T-cell (primary cell): ENCODE results near the gene USP48. TPM values are rescaled to one million over a fixed set of nuclear protein-coding genes. Genes with fewer than 3 reads are reported as not detected.
"Not testable (repeated sequence)": the region's sequence is repeated elsewhere in the genome, so short reads cannot be mapped to it uniquely, and the experiment has no call there.

Source experiments
- ATAC-seq, 4 experiments: fragments of 200-7000 bp in 3 of 4; fragments of 150-1000 bp in 1 of 4; cut with Tn5 transposase; replicated peaks in 1 of 4; 1 replicate in 3 of 4; 2 replicates in 1 of 4; pipeline ENCODE4 v1.10.0; 2021; ENCODE audit warnings: moderate library complexity in 3 of 4, mild to moderate bottlenecking in 2 of 4, moderate number of reproducible peaks in 1 of 4
- CTCF ChIA-PET, 2 donors: fragments of 300-600 bp; sonication (Branson Sonifier 250); formaldehyde crosslinking; loops; one replicate each; lab custom pipeline; 2022; ENCODE audit warnings: antibody characterized with exemption in 2 of 2; lab: Charles Lee
- POLR2A ChIA-PET, 2 donors: fragments of 300-600 bp; sonication (Branson Sonifier 250); formaldehyde crosslinking; loops; one replicate each; lab custom pipeline; 2022; ENCODE audit warnings: antibody characterized with exemption in 2 of 2; lab: Charles Lee
- DNase-seq, 35 experiments: peaks; one replicate each; pipeline versions ENCODE4 v3.0.0 to v3.0.0-alpha.2; 2013 to 2023
- H3K27ac ChIP-seq: one replicate; pipeline ENCODE4 v1.5.1; 2013; ENCODE audit warnings: low read length
- H3K27me3 ChIP-seq, 2 experiments: replicated peaks in 1 of 2; 1 replicate in 1 of 2; 2 replicates in 1 of 2; pipeline versions ENCODE4 v1.6.1 to v1.7.0; 2013; ENCODE audit warnings: low read length in 1 of 2, mixed read lengths in 1 of 2; ENCODE audit not compliant: control insufficient read depth in 2 of 2, insufficient read depth in 2 of 2; ENCODE audit errors: extremely low read depth in 1 of 2
- H3K36me3 ChIP-seq, 2 donors: 1 replicate in 1 of 2; 2 replicates in 1 of 2; pipeline versions ENCODE4 v1.6.1 to v1.7.0; 2013; ENCODE audit warnings: low read length in 1 of 2; ENCODE audit not compliant: control insufficient read depth in 2 of 2, insufficient read depth in 1 of 2; ENCODE audit errors: extremely low read depth in 1 of 2
- H3K4me1 ChIP-seq, 2 experiments: 1 replicate in 1 of 2; 2 replicates in 1 of 2; pipeline versions ENCODE4 v1.6.1 to v1.7.0; 2013; ENCODE audit warnings: low read length in 2 of 2, mixed read lengths in 1 of 2; ENCODE audit not compliant: insufficient read depth in 2 of 2, control insufficient read depth in 1 of 2; ENCODE audit errors: extremely low read depth in 1 of 2
- H3K4me3 ChIP-seq, 2 donors: 1 replicate in 1 of 2; 2 replicates in 1 of 2; pipeline versions ENCODE4 v1.5.1 to v1.7.0; 2013; ENCODE audit warnings: mild to moderate bottlenecking in 2 of 2, low read length in 1 of 2, moderate library complexity in 1 of 2; ENCODE audit not compliant: control insufficient read depth in 1 of 2; ENCODE audit errors: extremely low read depth in 1 of 2
- H3K9me3 ChIP-seq: 2 replicates; pipeline ENCODE4 v1.7.0; 2013
- H3K27ac Mint-ChIP-seq, 2 donors: one replicate each; pipeline ENCODE4 v1.8.0; 2020 to 2021; ENCODE audit warnings: mild to moderate bottlenecking in 2 of 2, mixed read lengths in 2 of 2
- H3K27me3 Mint-ChIP-seq, 2 donors: one replicate each; pipeline ENCODE4 v1.8.0; 2021 to 2022; ENCODE audit warnings: mixed read lengths in 2 of 2
- H3K36me3 Mint-ChIP-seq: one replicate; pipeline ENCODE4 v1.8.0; 2021; ENCODE audit warnings: mixed read lengths
- H3K4me1 Mint-ChIP-seq, 3 donors: one replicate each; pipeline ENCODE4 v1.8.0; 2020 to 2022; ENCODE audit warnings: mixed read lengths in 3 of 3, mild to moderate bottlenecking in 1 of 3
- H3K4me3 Mint-ChIP-seq, 3 donors: one replicate each; pipeline ENCODE4 v1.8.0; 2020 to 2022; ENCODE audit warnings: mild to moderate bottlenecking in 3 of 3, mixed read lengths in 3 of 3, moderate library complexity in 3 of 3
- H3K9me3 Mint-ChIP-seq, 3 donors: one replicate each; pipeline ENCODE4 v1.8.0; 2020 to 2022; ENCODE audit warnings: mixed read lengths in 3 of 3
- WGBS: methylation state at CpG from one replicate; pipeline ENCODE4 v1.1.5; 2013; ENCODE audit warnings: missing lambda C conversion rate; ENCODE audit not compliant: insufficient coverage; 5-methylcytosine and 5-hydroxymethylcytosine counted together
- total RNA-seq, 35 experiments: library from RNA in 6 of 35; stranded (reverse) in 6 of 35; fragments of 120-200 nt in 1 of 35; gene quantifications; one replicate each; pipeline versions ENCODE4 v1.2.1 to v1.2.4 and lab custom pipeline; 2013 to 2026

The USP48 gene
- total RNA-seq, 5 donors from 2014 or later (not counting 1 experiment from before 2014, with no cell fraction given), result 65.8 to 95.6 (median 77.5) TPM

DNA sequence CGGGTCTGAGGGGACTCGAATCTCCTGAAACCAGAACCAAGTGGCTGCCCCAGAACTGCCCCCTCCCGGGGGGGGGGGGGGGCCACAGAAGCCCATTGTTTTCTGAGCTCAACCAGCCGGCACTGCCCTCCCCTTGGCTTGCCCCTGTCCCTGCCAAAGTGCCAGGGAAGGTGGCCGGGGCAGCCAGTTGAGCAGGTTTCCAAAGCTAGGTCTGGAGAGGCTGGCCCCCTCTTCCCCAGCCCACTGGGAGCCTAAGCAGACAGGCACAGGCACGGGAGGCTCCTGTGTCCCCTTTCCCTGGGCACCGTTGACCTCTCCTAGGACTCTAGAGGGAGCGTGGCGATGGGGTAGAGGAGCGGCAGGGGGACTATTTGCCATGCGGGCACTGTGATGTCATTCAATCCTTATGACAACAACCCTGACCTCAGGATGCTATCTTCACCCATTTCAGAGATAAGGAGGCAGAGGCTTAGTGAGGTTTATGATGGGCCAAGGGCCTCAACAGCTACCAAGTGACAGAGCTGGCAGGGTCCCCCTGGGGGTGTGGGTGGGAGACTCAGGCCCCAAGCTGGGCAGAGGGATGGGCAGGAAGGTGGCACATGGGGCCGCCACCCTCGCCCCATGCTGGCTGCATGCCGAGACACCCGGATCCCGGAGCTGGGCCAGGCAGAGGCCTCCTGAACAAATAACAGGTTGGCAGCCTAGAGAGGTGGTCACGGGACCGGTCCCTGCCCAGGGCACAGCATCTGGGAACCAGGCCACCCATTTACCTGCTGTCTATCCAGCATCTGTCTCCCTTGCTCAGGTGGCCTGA is 148.8 kb downstream of the USP48 start:
- Histone ChIP-seq H3K27ac (no peak overlapping the region), H3K4me3 (no peak overlapping the region), H3K36me3 (no peaks in the 10 kb centered on the region), H3K27me3 (peaks cover 0 to 47% of the 10 kb centered on the region in 2 experiments), H3K9me3 (no peaks in the 10 kb centered on the region), H3K4me1 (peaks cover 0 to 10% of the 10 kb centered on the region in 2 experiments)
- ChIA-PET POLR2A (interaction anchor here in 1 of 2 donors (0.5 kb wide), 1 partner anchor 1770 kb away, joined by 4 read pairs; no protein-coding TSS in a partner anchor), CTCF (no interaction called here)
- ATAC-seq (no peak), DNase-seq (no peak)
- H3K27me3 Mint-ChIP-seq, result peaks cover 11 to 21% of the 10 kb centered on the region in 2 donors
- H3K36me3 Mint-ChIP-seq, result no peaks in the 10 kb centered on the region
- no peak overlapping the region for H3K27ac Mint-ChIP-seq
- no peak overlapping the region for H3K4me3 Mint-ChIP-seq
- no peaks in the 10 kb centered on the region for H3K9me3 Mint-ChIP-seq
- WGBS, result 80% methylated on average over 12 of the region's 18 CpGs
- no peaks in the 10 kb centered on the region for H3K4me1 Mint-ChIP-seq

DNA sequence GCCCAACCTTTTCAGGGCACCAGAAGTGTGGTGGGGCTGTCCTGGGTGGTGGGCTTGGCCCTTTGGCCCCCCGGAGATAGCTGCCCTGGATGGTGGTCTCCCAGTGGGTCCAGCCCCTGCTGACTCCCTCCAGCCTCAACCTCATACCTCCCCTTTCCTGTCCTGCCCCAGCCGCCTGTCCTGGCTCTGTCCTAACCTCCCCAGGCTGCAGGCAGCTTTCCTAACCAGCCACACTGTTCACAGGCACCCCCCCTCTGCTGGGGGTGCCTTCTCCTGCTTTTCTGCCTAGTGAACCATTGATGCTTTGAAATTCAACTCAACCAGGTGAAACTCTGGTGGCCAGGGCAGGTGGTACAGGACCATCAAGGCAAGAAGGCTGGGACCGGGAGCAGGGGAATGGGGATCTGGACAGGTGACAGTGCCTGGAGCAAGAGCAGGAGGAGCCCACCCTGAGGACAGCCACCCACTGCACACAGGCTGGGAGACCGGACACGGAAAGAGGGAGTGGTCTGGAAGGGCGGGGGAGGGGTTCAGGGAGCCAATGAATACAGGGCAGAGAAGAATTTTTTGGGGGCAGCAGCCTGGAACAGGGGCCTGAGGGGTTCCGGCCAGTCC is 149.7 kb downstream of the USP48 start:
- whole genome bisulfite sequencing, result 93% methylated on average over 2 of the region's 7 CpGs
- H3K27ac ChIP-seq, result no peak overlapping the region
- Mint-ChIP-seq H3K27me3 (peaks cover 11 to 21% of the 10 kb centered on the region in 2 donors), H3K27ac (no peak overlapping the region), H3K36me3 (no peaks in the 10 kb centered on the region), H3K9me3 (no peaks in the 10 kb centered on the region), H3K4me3 (no peak overlapping the region), H3K4me1 (no peaks in the 10 kb centered on the region)
- H3K27me3 ChIP-seq, result peaks cover 0 to 47% of the 10 kb centered on the region in 2 experiments
- no peak overlapping the region for H3K4me3 ChIP-seq
- ChIA-PET CTCF (no interaction called here), POLR2A (no interaction called here)
- no peak for DNase-seq
- no peaks in the 10 kb centered on the region for H3K36me3 ChIP-seq
- no peak for ATAC-seq
- H3K4me1 ChIP-seq, result peaks cover 0 to 10% of the 10 kb centered on the region in 2 experiments
- no peaks in the 10 kb centered on the region for H3K9me3 ChIP-seq

DNA sequence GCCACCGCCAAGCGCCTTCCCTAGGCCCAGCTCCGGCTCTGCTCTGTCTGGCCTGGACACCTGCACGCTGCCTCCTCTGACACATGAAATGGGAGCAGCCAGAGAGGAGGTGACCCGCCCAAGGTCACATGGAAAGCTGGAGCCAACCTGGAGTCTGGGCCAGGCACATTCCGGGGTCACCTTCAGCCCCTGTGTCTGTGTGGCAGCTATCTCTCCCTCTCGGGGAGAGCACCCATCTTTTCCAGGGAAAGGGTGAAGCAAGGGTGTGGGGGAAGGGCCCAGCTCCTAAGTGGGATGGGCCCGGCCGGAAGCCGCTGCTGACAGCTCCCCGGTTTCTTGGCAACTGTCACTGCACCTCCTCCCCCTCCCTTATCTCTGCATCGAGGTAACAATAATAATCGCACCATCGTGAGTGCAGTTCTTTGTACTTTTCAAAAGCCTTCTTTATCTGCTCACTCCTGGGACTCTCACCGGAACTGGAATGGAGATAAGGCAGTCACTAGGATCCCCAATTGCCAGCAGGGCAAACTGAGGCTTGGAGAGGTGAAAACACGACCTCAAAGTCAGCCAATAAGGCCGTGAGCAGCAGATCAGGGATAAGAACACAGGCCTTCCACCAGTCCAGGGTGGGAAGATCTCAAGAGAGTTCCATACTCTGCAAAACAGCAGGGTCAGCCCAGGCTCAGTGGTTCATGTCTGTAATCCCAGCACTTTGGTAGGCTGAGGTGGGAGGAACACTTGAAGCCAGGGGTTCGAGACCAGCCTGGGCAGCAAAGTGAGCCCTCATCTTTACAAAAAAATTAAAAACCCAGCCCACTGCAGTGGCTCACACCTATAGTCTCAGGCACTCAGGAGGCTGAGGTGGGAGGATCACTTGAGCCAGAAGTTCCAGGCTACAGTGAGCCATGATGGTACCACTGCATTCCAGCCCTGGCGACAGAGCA is 150.7 kb downstream of the USP48 start:
- WGBS, result 70% methylated on average over 11 of the region's 19 CpGs
- CTCF ChIA-PET, result no interaction called here
- POLR2A ChIA-PET, result no interaction called here

DNA sequence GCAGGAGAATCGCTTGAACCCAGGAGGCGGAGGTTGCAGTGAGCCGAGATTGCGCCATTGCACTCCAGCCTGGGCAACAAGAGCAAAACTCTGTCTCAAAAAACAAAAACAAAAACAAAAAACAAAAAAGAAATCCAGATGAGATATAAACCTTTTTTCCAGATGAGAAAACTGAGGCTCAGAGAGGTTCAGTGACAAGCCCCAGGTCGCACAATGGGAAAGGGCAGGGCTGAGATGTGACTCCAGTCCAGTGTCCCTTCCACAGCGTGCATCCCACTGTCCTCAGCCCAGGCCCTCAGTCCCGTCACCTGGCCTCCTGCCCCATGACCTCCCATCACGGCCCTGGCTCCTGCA is 151.4 kb downstream of the USP48 start:
- H3K27ac ChIP-seq, H3K4me3 ChIP-seq, H3K36me3 ChIP-seq, H3K4me1 ChIP-seq, H3K4me1 Mint-ChIP-seq, H3K36me3 Mint-ChIP-seq, ATAC-seq, H3K9me3 ChIP-seq, H3K4me3 Mint-ChIP-seq, H3K27ac Mint-ChIP-seq, POLR2A ChIA-PET, CTCF ChIA-PET, H3K9me3 Mint-ChIP-seq, DNase-seq: not testable (repeated sequence)
- peaks cover 11 to 21% of the 10 kb centered on the region in 2 donors for H3K27me3 Mint-ChIP-seq
- H3K27me3 ChIP-seq, result peaks cover 0 to 57% of the 10 kb centered on the region in 2 experiments
- WGBS, result 71% methylated on average over 4 of the region's 8 CpGs

More for the DNA sequence above, 150.7 kb downstream of the USP48 start:
- Histone ChIP-seq H3K27ac (no peak overlapping the region), H3K9me3 (no peaks in the 10 kb centered on the region), H3K36me3 (no peaks in the 10 kb centered on the region), H3K4me1 (peaks cover 0 to 10% of the 10 kb centered on the region in 2 experiments), H3K27me3 (peaks cover 0 to 51% of the 10 kb centered on the region in 2 experiments), H3K4me3 (no peak overlapping the region)
- DNase-seq (no peak), ATAC-seq (no peak)
- Mint-ChIP-seq H3K27me3 (peaks cover 11 to 21% of the 10 kb centered on the region in 2 donors), H3K4me1 (no peaks in the 10 kb centered on the region), H3K27ac (no peak overlapping the region), H3K36me3 (no peaks in the 10 kb centered on the region), H3K9me3 (no peaks in the 10 kb centered on the region), H3K4me3 (no peak overlapping the region)

DNA sequence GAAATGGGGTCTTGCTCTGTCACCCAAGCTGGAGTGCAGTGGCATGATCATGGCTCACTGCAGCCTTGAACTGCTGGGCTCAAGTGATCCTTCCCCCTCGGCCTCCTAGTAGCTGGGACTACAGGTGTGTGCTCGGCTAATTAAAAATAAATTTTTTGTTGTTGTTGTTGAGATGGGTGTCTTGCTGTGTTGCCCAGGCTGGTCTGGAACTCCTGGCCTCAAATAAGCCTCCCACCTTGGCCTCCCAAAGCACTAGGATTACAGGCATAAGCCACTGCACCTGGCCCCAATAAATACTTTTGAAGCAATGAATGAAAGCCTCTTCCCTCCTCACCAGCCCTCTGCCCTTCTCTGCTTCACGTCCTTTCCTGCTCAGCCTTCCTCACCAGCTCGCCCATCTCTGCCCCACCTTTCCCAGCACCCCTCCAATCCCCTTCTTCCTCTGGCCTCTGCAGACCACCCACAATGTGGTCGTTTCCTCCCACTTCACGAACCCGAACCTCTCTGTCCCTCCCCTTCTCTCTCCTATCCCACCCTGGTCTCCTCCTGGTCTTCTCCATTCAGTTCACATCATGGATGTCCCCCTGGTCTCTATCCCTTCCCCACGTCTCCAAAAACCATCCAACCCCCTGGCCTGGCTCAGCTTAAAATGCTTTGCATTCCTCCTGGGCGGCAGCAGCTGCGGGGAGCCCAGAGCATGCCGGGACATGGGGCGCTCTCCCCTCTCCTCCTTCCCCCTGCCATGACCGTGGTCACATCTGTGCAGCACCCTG is 152.2 kb downstream of the USP48 start:
- no peak overlapping the region for H3K4me3 ChIP-seq
- peaks cover 0 to 10% of the 10 kb centered on the region in 2 experiments for H3K4me1 ChIP-seq
- POLR2A ChIA-PET, result no interaction called here
- peaks cover 11 to 27% of the 10 kb centered on the region in 2 donors for H3K27me3 Mint-ChIP-seq
- no peaks in the 10 kb centered on the region for H3K9me3 ChIP-seq
- no peak overlapping the region for H3K27ac Mint-ChIP-seq
- H3K9me3 Mint-ChIP-seq, result no peaks in the 10 kb centered on the region
- 61% methylated on average over 8 of the region's 13 CpGs for WGBS
- H3K4me3 Mint-ChIP-seq, result no peak overlapping the region
- no peak for ATAC-seq
- H3K36me3 ChIP-seq, result no peaks in the 10 kb centered on the region
- H3K4me1 Mint-ChIP-seq, result no peaks in the 10 kb centered on the region
- peaks cover 0 to 62% of the 10 kb centered on the region in 2 experiments for H3K27me3 ChIP-seq
- no peak for DNase-seq
- CTCF ChIA-PET, result no interaction called here
- H3K27ac ChIP-seq, result no peak overlapping the region
- no peaks in the 10 kb centered on the region for H3K36me3 Mint-ChIP-seq
